K562 (cell line): ENCODE measurements around the gene AUNIP. TPM values are rescaled to one million over a fixed set of nuclear protein-coding genes. Genes with fewer than 3 reads are reported as not detected.

Experiments
- BRF2 ChIP-seq: IDR thresholded peaks from 3 replicates; pipeline ENCODE4 v1.6.1; 2011; ENCODE audit warnings: borderline replicate concordance, mild to moderate bottlenecking; ENCODE audit not compliant: insufficient read length, insufficient read depth
- CREB1 ChIP-seq, 2 experiments: sonication (generic) in 1 of 2; formaldehyde crosslinking in 1 of 2; IDR thresholded peaks; 2 replicates each; pipeline versions ENCODE4 v1.6.1 to v1.8.0; 2012 to 2022; ENCODE audit warnings: inconsistent platforms in 1 of 2, mild to moderate bottlenecking in 1 of 2, missing genetic modification reagents in 1 of 2, moderate library complexity in 1 of 2
- ELF4 ChIP-seq: fragments of 450-650 bp; formaldehyde crosslinking; IDR thresholded peaks from 2 replicates; pipeline ENCODE4 v1.4.0; 2022; ENCODE audit warnings: missing genetic modification characterization
- NR1H2 ChIP-seq: sonication (generic); formaldehyde crosslinking; IDR thresholded peaks from 2 replicates; pipeline ENCODE4 v1.4.0; 2020; ENCODE audit warnings: mild to moderate bottlenecking, missing genetic modification reagents
- SFPQ ChIP-seq: fragments of 200-400 bp; formaldehyde crosslinking; IDR thresholded peaks from 2 replicates; pipeline ENCODE4 v1.6.1; 2017; ENCODE audit warnings: mild to moderate bottlenecking, low read depth, low read length, moderate library complexity
- SMARCA4 ChIP-seq: fragments of 450-650 bp; IDR thresholded peaks from 2 replicates; pipeline ENCODE4 v1.6.1; 2016
- YBX1 ChIP-seq: fragments of 450-650 bp; IDR thresholded peaks from 2 replicates; pipeline ENCODE4 v1.7.1; 2016; ENCODE audit warnings: mild to moderate bottlenecking
- ZC3H4 ChIP-seq: sonication (generic); formaldehyde crosslinking; IDR thresholded peaks from 2 replicates; pipeline ENCODE4 v1.9.0; 2021; ENCODE audit warnings: missing genetic modification reagents, borderline replicate concordance
- ZC3H8 ChIP-seq: fragments of 450-650 bp; IDR thresholded peaks from 2 replicates; pipeline ENCODE4 v1.6.1; 2017
- ZFP36 ChIP-seq: fragments of 150-350 bp; IDR thresholded peaks from 2 replicates; pipeline ENCODE4 v1.6.1; 2018; ENCODE audit warnings: low read length, low read depth; ENCODE audit not compliant: partially characterized antibody
- ZNF224 ChIP-seq: sonication (generic); formaldehyde crosslinking; IDR thresholded peaks from 2 replicates; pipeline ENCODE4 v1.8.0; 2022; ENCODE audit warnings: mild to moderate bottlenecking, missing genetic modification reagents
- ZNF282 ChIP-seq: sonication (generic); formaldehyde crosslinking; IDR thresholded peaks from 2 replicates; pipeline ENCODE4 v1.8.1; 2023; ENCODE audit warnings: missing genetic modification reagents
- ZNF644 ChIP-seq: fragments of 200-800 bp; sonication (Bioruptor generic); IDR thresholded peaks from 2 replicates; pipeline ENCODE4 v1.6.1; 2016; ENCODE audit warnings: low read depth, missing genetic modification characterization, missing compliant biosample characterization
- polyA plus RNA-seq, 8 experiments: library from polyadenylated mRNA; depleted of rRNA in 4 of 8; stranded (reverse) in 5 of 8; unstranded in 3 of 8; fragments of >200 nt; fragmentation: Nextera tagmentation in 2 of 8; fragmentation: Illumina TruSeq in 1 of 8; extraction: Ambion mirVana in 2 of 8; extraction: Trizol in 1 of 8; gene quantifications; 2 replicates each; pipeline versions ENCODE4 v1.2.1 to v1.2.3, GENCODE V29; 2011 to 2014; ENCODE audit warnings: inconsistent platforms in 1 of 8, missing spikeins in 1 of 8
- total RNA-seq, 7 experiments: library from RNA; depleted of rRNA in 6 of 7; stranded (reverse); fragments of >200 nt in 6 of 7; fragmentation: Illumina TruSeq in 2 of 7; extraction: Trizol in 2 of 7; gene quantifications; 2 replicates each; pipeline versions ENCODE4 v1.2.1 to v1.2.3, GENCODE V29; 2011 to 2021; ENCODE audit warnings: low replicate concordance in 1 of 7
- TF ChIP-seq, protein P1 (sequence below): fragments of 450-650 bp; IDR thresholded peaks from 2 replicates; pipeline ENCODE4 v1.6.1; 2014; ENCODE audit warnings: low read depth, mild to moderate bottlenecking, moderate library complexity, borderline replicate concordance
- TF ChIP-seq, protein P2 (sequence below): sonication (generic); formaldehyde crosslinking; IDR thresholded peaks from 2 replicates; pipeline ENCODE4 v1.8.0; 2022; ENCODE audit warnings: missing genetic modification reagents, mild to moderate bottlenecking, moderate library complexity, borderline replicate concordance
- TF ChIP-seq, protein P3 (sequence below): fragments of 450-650 bp; IDR thresholded peaks from 2 replicates; pipeline ENCODE4 v1.6.1; 2017; ENCODE audit warnings: mild to moderate bottlenecking, moderate library complexity
- TF ChIP-seq, protein P4 (sequence below): fragments of 450-650 bp; formaldehyde crosslinking; IDR thresholded peaks from 2 replicates; pipeline ENCODE4 v1.4.0; 2022; ENCODE audit warnings: missing genetic modification characterization

The AUNIP gene
- total and polyA plus RNA-seq, 9 of the 15 experiments (the other 6 are each of a cell fraction or from before 2014, with no cell fraction given): 12.1 to 53.8 (median 47.1) TPM

DNA sequence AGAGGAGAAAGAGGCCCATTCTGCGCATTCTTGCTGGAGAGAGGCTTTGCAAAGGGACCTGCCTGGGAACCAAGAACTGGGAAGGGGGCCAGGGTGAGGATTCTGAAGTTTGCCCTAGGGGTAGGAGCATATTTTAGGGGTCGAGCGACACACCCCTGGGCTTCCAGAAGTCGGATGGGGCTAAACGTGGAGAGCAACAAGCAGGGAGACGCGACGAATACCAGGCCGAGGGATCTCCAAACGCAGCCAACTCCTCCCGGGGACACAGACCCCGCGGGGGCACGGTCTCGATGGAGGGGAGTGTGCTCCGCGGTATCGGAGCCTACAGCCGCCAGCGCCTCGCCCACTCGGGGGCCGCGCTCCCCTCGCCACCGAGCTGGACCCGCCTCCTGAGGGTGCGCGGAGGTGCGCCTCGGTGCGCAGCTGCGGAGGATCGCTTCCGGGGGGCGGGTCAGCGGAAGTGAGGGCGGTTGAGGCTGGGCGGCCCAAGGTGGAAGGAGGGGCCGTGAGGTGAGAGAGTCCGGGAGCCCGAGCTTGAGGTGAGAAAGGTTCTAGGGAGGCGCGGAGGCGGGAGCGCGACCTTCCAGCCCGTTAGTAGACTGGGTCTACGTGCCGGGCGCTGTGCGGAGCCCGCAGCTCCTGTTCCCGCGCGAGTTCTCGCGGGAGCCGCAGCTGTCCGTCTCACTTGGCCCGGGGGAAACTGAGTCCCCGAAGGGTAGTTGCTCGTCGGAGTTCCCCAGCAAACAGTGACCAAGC is 39.6 kb downstream of the AUNIP start, which contains the start of gene MTFR1L (continued):
- TF ChIP-seq, protein P1, sequence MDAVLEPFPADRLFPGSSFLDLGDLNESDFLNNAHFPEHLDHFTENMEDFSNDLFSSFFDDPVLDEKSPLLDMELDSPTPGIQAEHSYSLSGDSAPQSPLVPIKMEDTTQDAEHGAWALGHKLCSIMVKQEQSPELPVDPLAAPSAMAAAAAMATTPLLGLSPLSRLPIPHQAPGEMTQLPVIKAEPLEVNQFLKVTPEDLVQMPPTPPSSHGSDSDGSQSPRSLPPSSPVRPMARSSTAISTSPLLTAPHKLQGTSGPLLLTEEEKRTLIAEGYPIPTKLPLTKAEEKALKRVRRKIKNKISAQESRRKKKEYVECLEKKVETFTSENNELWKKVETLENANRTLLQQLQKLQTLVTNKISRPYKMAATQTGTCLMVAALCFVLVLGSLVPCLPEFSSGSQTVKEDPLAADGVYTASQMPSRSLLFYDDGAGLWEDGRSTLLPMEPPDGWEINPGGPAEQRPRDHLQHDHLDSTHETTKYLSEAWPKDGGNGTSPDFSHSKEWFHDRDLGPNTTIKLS: peak; percentile 85
- TF ChIP-seq ZFP36: no peak
- TF ChIP-seq, protein P2, sequence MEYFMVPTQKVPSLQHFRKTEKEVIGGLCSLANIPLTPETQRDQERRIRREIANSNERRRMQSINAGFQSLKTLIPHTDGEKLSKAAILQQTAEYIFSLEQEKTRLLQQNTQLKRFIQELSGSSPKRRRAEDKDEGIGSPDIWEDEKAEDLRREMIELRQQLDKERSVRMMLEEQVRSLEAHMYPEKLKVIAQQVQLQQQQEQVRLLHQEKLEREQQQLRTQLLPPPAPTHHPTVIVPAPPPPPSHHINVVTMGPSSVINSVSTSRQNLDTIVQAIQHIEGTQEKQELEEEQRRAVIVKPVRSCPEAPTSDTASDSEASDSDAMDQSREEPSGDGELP (CRISPR knock-in tag): peak; percentile 96
- TF ChIP-seq YBX1: no peak
- no peak; the same call in 1 of the 2 replicates for TF ChIP-seq CREB1 (IDR thresholded peaks at IDR 0.05)
- peak; percentile 30 for TF ChIP-seq CREB1 (CRISPR knock-in tag; IDR thresholded peaks at IDR 0.05)
- no peak for TF ChIP-seq BRF2
- TF ChIP-seq, protein P3, sequence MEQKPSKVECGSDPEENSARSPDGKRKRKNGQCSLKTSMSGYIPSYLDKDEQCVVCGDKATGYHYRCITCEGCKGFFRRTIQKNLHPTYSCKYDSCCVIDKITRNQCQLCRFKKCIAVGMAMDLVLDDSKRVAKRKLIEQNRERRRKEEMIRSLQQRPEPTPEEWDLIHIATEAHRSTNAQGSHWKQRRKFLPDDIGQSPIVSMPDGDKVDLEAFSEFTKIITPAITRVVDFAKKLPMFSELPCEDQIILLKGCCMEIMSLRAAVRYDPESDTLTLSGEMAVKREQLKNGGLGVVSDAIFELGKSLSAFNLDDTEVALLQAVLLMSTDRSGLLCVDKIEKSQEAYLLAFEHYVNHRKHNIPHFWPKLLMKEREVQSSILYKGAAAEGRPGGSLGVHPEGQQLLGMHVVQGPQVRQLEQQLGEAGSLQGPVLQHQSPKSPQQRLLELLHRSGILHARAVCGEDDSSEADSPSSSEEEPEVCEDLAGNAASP: no peak
- no peak for TF ChIP-seq SFPQ
- TF ChIP-seq SMARCA4: no peak
- no peak for TF ChIP-seq ZNF224 (CRISPR knock-in tag)
- no peak for TF ChIP-seq ZC3H4 (CRISPR knock-in tag)
- no peak for TF ChIP-seq ZC3H8
- peak; percentile 58; the same call in 1 of the 2 replicates for TF ChIP-seq ELF4 (CRISPR knock-in tag)
- TF ChIP-seq ZNF644 (tag): no peak
- 0 out of 2 replicates have a peak, but pooled peaks have one; percentile 5 for TF ChIP-seq ZNF282
- TF ChIP-seq NR1H2: peak; percentile 90; the same call in 1 of the 2 replicates
- TF ChIP-seq, protein P4, sequence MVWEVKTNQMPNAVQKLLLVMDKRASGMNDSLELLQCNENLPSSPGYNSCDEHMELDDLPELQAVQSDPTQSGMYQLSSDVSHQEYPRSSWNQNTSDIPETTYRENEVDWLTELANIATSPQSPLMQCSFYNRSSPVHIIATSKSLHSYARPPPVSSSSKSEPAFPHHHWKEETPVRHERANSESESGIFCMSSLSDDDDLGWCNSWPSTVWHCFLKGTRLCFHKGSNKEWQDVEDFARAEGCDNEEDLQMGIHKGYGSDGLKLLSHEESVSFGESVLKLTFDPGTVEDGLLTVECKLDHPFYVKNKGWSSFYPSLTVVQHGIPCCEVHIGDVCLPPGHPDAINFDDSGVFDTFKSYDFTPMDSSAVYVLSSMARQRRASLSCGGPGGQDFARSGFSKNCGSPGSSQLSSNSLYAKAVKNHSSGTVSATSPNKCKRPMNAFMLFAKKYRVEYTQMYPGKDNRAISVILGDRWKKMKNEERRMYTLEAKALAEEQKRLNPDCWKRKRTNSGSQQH: no peak
